H9 (cell line): ENCODE data around the gene DNAJC24. TPM values are rescaled to one million over a fixed set of nuclear protein-coding genes. Genes with fewer than 3 reads are reported as not detected.

Experiments used
- DNase-seq: peaks from one replicate; pipeline ENCODE4 v3.0.0-alpha.2; 2017
- H2AFZ ChIP-seq: one replicate; pipeline ENCODE4 v1.6.1; 2013; ENCODE audit warnings: mild to moderate bottlenecking, low read length, control low read depth, moderate library complexity
- H2AK5ac ChIP-seq: 2 replicates; pipeline ENCODE4 v1.6.1; 2013; ENCODE audit warnings: low read length, control low read depth, mixed read lengths; ENCODE audit not compliant: insufficient read length
- H2BK120ac ChIP-seq: one replicate; pipeline ENCODE4 v1.6.1; 2013; ENCODE audit warnings: low read depth, mild to moderate bottlenecking, low read length, control low read depth, inconsistent platforms; ENCODE audit not compliant: poor library complexity, severe bottlenecking
- H2BK12ac ChIP-seq: 2 replicates; pipeline ENCODE4 v1.6.1; 2013; ENCODE audit warnings: low read length, control low read depth, mixed read lengths, low read depth; ENCODE audit not compliant: insufficient read length
- H2BK15ac ChIP-seq: 2 replicates; pipeline ENCODE4 v1.6.1; 2013; ENCODE audit warnings: low read depth, low read length, control low read depth
- H2BK20ac ChIP-seq: one replicate; pipeline ENCODE4 v1.6.1; 2013; ENCODE audit warnings: low read depth, mild to moderate bottlenecking, low read length, control low read depth, inconsistent platforms; ENCODE audit not compliant: poor library complexity, severe bottlenecking
- H2BK5ac ChIP-seq: 2 replicates; pipeline ENCODE4 v1.6.1; 2013; ENCODE audit warnings: low read length, control low read depth, mixed read lengths; ENCODE audit not compliant: insufficient read length
- H3K14ac ChIP-seq: 2 replicates; pipeline ENCODE4 v1.6.1; 2013; ENCODE audit warnings: low read length, control low read depth; ENCODE audit not compliant: insufficient read depth
- H3K18ac ChIP-seq: 2 replicates; pipeline ENCODE4 v1.6.1; 2013; ENCODE audit warnings: low read depth, mild to moderate bottlenecking, mixed read lengths, low read length, control low read depth; ENCODE audit not compliant: insufficient read length
- H3K23ac ChIP-seq: 2 replicates; pipeline ENCODE4 v1.6.1; 2013; ENCODE audit warnings: low read length, control low read depth, mixed read lengths, low read depth; ENCODE audit not compliant: insufficient read length
- H3K23me2 ChIP-seq: 2 replicates; pipeline ENCODE4 v1.6.1; 2013; ENCODE audit warnings: low read depth, mild to moderate bottlenecking, mixed read lengths, low read length, control low read depth; ENCODE audit not compliant: insufficient read length, poor library complexity, severe bottlenecking
- H3K27ac ChIP-seq: 2 replicates; pipeline ENCODE4 v1.5.1; 2013; ENCODE audit warnings: low read length, control low read depth, mixed read lengths, low read depth; ENCODE audit not compliant: insufficient read length
- H3K27me3 ChIP-seq: 2 replicates; pipeline ENCODE4 v1.6.1; 2013; ENCODE audit warnings: low read length, control low read depth, inconsistent platforms; ENCODE audit not compliant: insufficient read depth
- H3K4ac ChIP-seq: 2 replicates; pipeline ENCODE4 v1.6.1; 2013; ENCODE audit warnings: low read depth, mild to moderate bottlenecking, control low read depth, inconsistent platforms, low read length, moderate library complexity
- H3K4me1 ChIP-seq: 2 replicates; pipeline ENCODE4 v1.6.1; 2013; ENCODE audit warnings: low read length, control low read depth, inconsistent platforms; ENCODE audit not compliant: insufficient read depth
- H3K4me2 ChIP-seq: 2 replicates; pipeline ENCODE4 v1.6.1; 2013; ENCODE audit warnings: low read length, control low read depth, mixed read lengths; ENCODE audit not compliant: insufficient read length, insufficient read depth
- H3K56ac ChIP-seq: 2 replicates; pipeline ENCODE4 v1.6.1; 2013; ENCODE audit warnings: low read depth, mild to moderate bottlenecking, mixed read lengths, low read length, control low read depth; ENCODE audit not compliant: insufficient read length
- H3K79me1 ChIP-seq: 2 replicates; pipeline ENCODE4 v1.6.1; 2013; ENCODE audit warnings: low read depth, mild to moderate bottlenecking, moderate library complexity, low read length, control low read depth, inconsistent platforms; ENCODE audit not compliant: insufficient read depth, poor library complexity, severe bottlenecking
- H3K79me2 ChIP-seq: 2 replicates; pipeline ENCODE4 v1.6.1; 2013; ENCODE audit warnings: low read length, control low read depth, inconsistent platforms; ENCODE audit not compliant: insufficient read depth
- H3K9ac ChIP-seq: 2 replicates; pipeline ENCODE4 v1.6.1; 2013; ENCODE audit warnings: low read length, control low read depth, mixed read lengths; ENCODE audit not compliant: insufficient read length; ENCODE audit errors: extremely low read depth
- H3K9me3 ChIP-seq: one replicate; pipeline ENCODE4 v1.6.1; 2013; ENCODE audit warnings: low read depth, low read length, inconsistent platforms; ENCODE audit not compliant: control insufficient read depth
- H3T11ph ChIP-seq: one replicate; pipeline ENCODE4 v1.6.1; 2013; ENCODE audit warnings: mild to moderate bottlenecking, low read length, control low read depth, inconsistent platforms
- H4K20me1 ChIP-seq: one replicate; pipeline ENCODE4 v1.6.1; 2013; ENCODE audit not compliant: control insufficient read depth, insufficient read length, insufficient read depth
- H4K5ac ChIP-seq: 2 replicates; pipeline ENCODE4 v1.6.1; 2013; ENCODE audit warnings: low read depth, mild to moderate bottlenecking, mixed read lengths, low read length, control low read depth; ENCODE audit not compliant: insufficient read length
- H4K8ac ChIP-seq: replicated peaks from 2 replicates; pipeline ENCODE4 v1.6.1; 2013; ENCODE audit warnings: low read length, control low read depth, mixed read lengths, low read depth; ENCODE audit not compliant: insufficient read length
- H4K91ac ChIP-seq: 2 replicates; pipeline ENCODE4 v1.6.1; 2013; ENCODE audit warnings: low read depth, mild to moderate bottlenecking, moderate library complexity, mixed read lengths, low read length, control low read depth; ENCODE audit not compliant: insufficient read length
- H3K27ac Mint-ChIP-seq, 3 experiments: 2 replicates in 2 of 3; 3 replicates in 1 of 3; pipeline ENCODE4 v1.8.0; 2020 to 2021; ENCODE audit warnings: mixed read lengths in 3 of 3, mild to moderate bottlenecking in 1 of 3, moderate library complexity in 1 of 3
- H3K27me3 Mint-ChIP-seq: 2 replicates; pipeline ENCODE4 v1.8.0; 2021; ENCODE audit warnings: low read depth, mild to moderate bottlenecking, moderate library complexity, mixed read lengths
- H3K36me3 Mint-ChIP-seq, 3 experiments: 2 replicates in 2 of 3; 3 replicates in 1 of 3; pipeline ENCODE4 v1.8.0; 2020 to 2021; ENCODE audit warnings: low read depth in 3 of 3, mixed read lengths in 3 of 3; ENCODE audit not compliant: insufficient read depth in 1 of 3
- H3K4me1 Mint-ChIP-seq, 2 experiments: 2 replicates each; pipeline ENCODE4 v1.8.0; 2020; ENCODE audit warnings: mixed read lengths in 2 of 2
- H3K4me3 Mint-ChIP-seq, 2 experiments: 2 replicates in 1 of 2; 3 replicates in 1 of 2; pipeline ENCODE4 v1.8.0; 2020 to 2021; ENCODE audit warnings: mild to moderate bottlenecking in 2 of 2, mixed read lengths in 2 of 2, moderate library complexity in 1 of 2
- H3K9me3 Mint-ChIP-seq, 2 experiments: 2 replicates in 1 of 2; 3 replicates in 1 of 2; pipeline ENCODE4 v1.8.0; 2020; ENCODE audit warnings: mild to moderate bottlenecking in 2 of 2, mixed read lengths in 2 of 2, moderate library complexity in 1 of 2
- WGBS: extraction: QIAGEN DNeasy Blood & Tissue Kit; methylation state at CpG from one replicate; pipeline ENCODE4 v1.1.7; 2013; ENCODE audit warnings: missing lambda C conversion rate, low lambda C conversion rate, mixed read lengths; ENCODE audit not compliant: insufficient read length; ENCODE audit errors: extremely low coverage; 5-methylcytosine and 5-hydroxymethylcytosine counted together
- total RNA-seq: library from RNA; stranded (reverse); gene quantifications from 2 replicates; pipeline ENCODE4 v1.2.1, GENCODE V29; 2021
- TF ChIP-seq, protein P1 (sequence below): fragments of 200-600 bp; sonication (generic); conservative IDR thresholded peaks from 3 replicates; pipeline ENCODE4 v1.8.0; 2021; ENCODE audit warnings: antibody characterized with exemption, mild to moderate bottlenecking

Gene DNAJC24
- total RNA-seq, 1 experiment from 2014 or later: 16.7 TPM

DNA sequence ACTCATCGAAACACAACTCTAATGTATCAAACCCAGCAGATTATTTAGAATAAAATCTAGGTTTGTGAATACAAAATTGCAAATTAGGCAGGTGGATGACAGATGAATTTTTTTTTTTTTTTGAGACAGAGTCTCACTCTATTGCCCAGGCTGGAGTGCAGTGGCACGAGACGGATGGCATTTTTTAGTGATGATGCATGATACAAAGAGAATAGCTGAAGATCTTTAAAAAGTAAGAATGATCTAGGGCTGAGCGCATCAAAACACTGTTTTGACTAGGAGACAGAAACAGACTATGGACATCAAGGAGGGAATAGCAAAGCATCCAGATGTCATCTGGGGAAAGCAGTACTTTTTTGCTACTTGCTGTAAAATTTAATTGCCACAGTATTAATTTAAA, 76.0 kb downstream of the DNAJC24 start:
- no peak overlapping the region for H2BK15ac ChIP-seq
- no peak for DNase-seq
- peaks cover 19 to 28% of the 10 kb centered on the region in 2 experiments for H3K4me1 Mint-ChIP-seq
- H3K27ac Mint-ChIP-seq: no peak overlapping the region
- no peaks in the 10 kb centered on the region for H3K27me3 ChIP-seq
- no peaks in the 10 kb centered on the region for H3K27me3 Mint-ChIP-seq
- H3K9ac ChIP-seq: no peak overlapping the region
- no peak overlapping the region for H2AK5ac ChIP-seq
- H3T11ph ChIP-seq: no peak overlapping the region
- no peak overlapping the region for H3K4ac ChIP-seq
- H3K9me3 Mint-ChIP-seq: no peaks in the 10 kb centered on the region
- no peak overlapping the region for H3K4me2 ChIP-seq
- no peaks in the 10 kb centered on the region for H3K79me1 ChIP-seq
- H3K23ac ChIP-seq: no peak overlapping the region
- no peak overlapping the region for H4K8ac ChIP-seq
- no peak overlapping the region for H4K91ac ChIP-seq
- no peaks in the 10 kb centered on the region; the same call in 1 of the 2 replicates for H3K4me1 ChIP-seq
- no peak overlapping the region for H2AFZ ChIP-seq
- H3K9me3 ChIP-seq: no peaks in the 10 kb centered on the region
- H3K23me2 ChIP-seq: no peaks in the 10 kb centered on the region
- no peak overlapping the region for H2BK120ac ChIP-seq
- H3K56ac ChIP-seq: no peak overlapping the region
- H2BK20ac ChIP-seq: no peak overlapping the region
- H4K20me1 ChIP-seq: no peaks in the 10 kb centered on the region
- H3K27ac ChIP-seq: no peak overlapping the region
- no peak overlapping the region for H3K14ac ChIP-seq
- H3K36me3 Mint-ChIP-seq: peaks cover 3 to 8% (median 4%) of the 10 kb centered on the region in 3 experiments; a peak in 6 of 7 replicates
- H4K5ac ChIP-seq: no peak overlapping the region
- no peak overlapping the region for H2BK5ac ChIP-seq
- no peak overlapping the region for H3K4me3 Mint-ChIP-seq
- no CpG with 5 or more reads among the region's 4 CpGs for WGBS
- no peak overlapping the region for H2BK12ac ChIP-seq
- no peaks in the 10 kb centered on the region for H3K79me2 ChIP-seq
- TF ChIP-seq, protein P1, sequence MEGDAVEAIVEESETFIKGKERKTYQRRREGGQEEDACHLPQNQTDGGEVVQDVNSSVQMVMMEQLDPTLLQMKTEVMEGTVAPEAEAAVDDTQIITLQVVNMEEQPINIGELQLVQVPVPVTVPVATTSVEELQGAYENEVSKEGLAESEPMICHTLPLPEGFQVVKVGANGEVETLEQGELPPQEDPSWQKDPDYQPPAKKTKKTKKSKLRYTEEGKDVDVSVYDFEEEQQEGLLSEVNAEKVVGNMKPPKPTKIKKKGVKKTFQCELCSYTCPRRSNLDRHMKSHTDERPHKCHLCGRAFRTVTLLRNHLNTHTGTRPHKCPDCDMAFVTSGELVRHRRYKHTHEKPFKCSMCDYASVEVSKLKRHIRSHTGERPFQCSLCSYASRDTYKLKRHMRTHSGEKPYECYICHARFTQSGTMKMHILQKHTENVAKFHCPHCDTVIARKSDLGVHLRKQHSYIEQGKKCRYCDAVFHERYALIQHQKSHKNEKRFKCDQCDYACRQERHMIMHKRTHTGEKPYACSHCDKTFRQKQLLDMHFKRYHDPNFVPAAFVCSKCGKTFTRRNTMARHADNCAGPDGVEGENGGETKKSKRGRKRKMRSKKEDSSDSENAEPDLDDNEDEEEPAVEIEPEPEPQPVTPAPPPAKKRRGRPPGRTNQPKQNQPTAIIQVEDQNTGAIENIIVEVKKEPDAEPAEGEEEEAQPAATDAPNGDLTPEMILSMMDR: no peak
- H3K18ac ChIP-seq: no peak overlapping the region
